GM23338 (cell line): ENCODE data around the gene FLVCR1. TPM values are rescaled to one million over a fixed set of nuclear protein-coding genes. Genes with fewer than 3 reads are reported as not detected.
"Not testable (repeated sequence)": the region's sequence is repeated elsewhere in the genome, so short reads cannot be mapped to it uniquely, and the experiment has no call there.

Source experiments
- ATAC-seq: fragments of 200-7000 bp; cut with Tn5 transposase; 3 replicates; pipeline ENCODE4 v1.9.1; 2020
- DNase-seq: peaks from one replicate; pipeline ENCODE4 v3.0.0-alpha.2; 2015; ENCODE audit warnings: low spot score
- H2AFZ ChIP-seq: fragments of 200-600 bp; sonication (generic); 2 replicates; pipeline ENCODE4 v1.8.0; 2016; ENCODE audit warnings: antibody characterized with exemption, mild to moderate bottlenecking, moderate library complexity
- H3F3A ChIP-seq: fragments of 200-600 bp; sonication (generic); replicated peaks from 2 replicates; pipeline ENCODE4 v1.8.0; 2017; ENCODE audit warnings: antibody characterized with exemption, mixed run types, low read depth
- H3K27ac ChIP-seq: fragments of 200-600 bp; sonication (generic); 2 replicates; pipeline ENCODE4 v1.6.1; 2016; ENCODE audit warnings: low read depth
- H3K27me3 ChIP-seq: fragments of 200-600 bp; sonication (generic); 2 replicates; pipeline ENCODE4 v1.8.0; 2016; ENCODE audit warnings: mild to moderate bottlenecking, mixed run types, moderate library complexity; ENCODE audit not compliant: insufficient read depth
- H3K36me3 ChIP-seq: fragments of 200-600 bp; sonication (generic); 2 replicates; pipeline ENCODE4 v1.8.0; 2016; ENCODE audit warnings: mild to moderate bottlenecking; ENCODE audit not compliant: insufficient read depth
- H3K4me1 ChIP-seq: fragments of 200-600 bp; sonication (generic); 2 replicates; pipeline ENCODE4 v1.8.0; 2016; ENCODE audit warnings: mild to moderate bottlenecking, moderate library complexity; ENCODE audit not compliant: insufficient read depth
- H3K4me2 ChIP-seq: fragments of 200-600 bp; sonication (generic); 2 replicates; pipeline ENCODE4 v1.7.1; 2017; ENCODE audit warnings: mixed run types
- H3K4me3 ChIP-seq: fragments of 200-600 bp; sonication (generic); 2 replicates; pipeline ENCODE4 v1.6.1; 2016; ENCODE audit warnings: mixed run types
- H3K79me2 ChIP-seq: fragments of 200-600 bp; sonication (generic); replicated peaks from 2 replicates; pipeline ENCODE4 v1.8.0; 2017; ENCODE audit warnings: mild to moderate bottlenecking; ENCODE audit not compliant: insufficient read depth
- H3K9me2 ChIP-seq: fragments of 200-600 bp; sonication (generic); 2 replicates; pipeline ENCODE4 v1.8.0; 2017; ENCODE audit not compliant: insufficient read depth
- H4K20me1 ChIP-seq: fragments of 200-600 bp; sonication (generic); replicated peaks from 2 replicates; pipeline ENCODE4 v1.8.0; 2017; ENCODE audit warnings: mild to moderate bottlenecking; ENCODE audit not compliant: insufficient read depth
- H3K27ac Mint-ChIP-seq: 2 replicates; pipeline ENCODE4 v1.8.0; 2020; ENCODE audit warnings: inconsistent platforms, mild to moderate bottlenecking, moderate library complexity, mixed read lengths
- H3K27me3 Mint-ChIP-seq: 3 replicates; pipeline ENCODE4 v1.8.0; 2022; ENCODE audit warnings: low read depth, mild to moderate bottlenecking, moderate library complexity, mixed read lengths, inconsistent platforms; ENCODE audit not compliant: insufficient read depth, poor library complexity
- H3K36me3 Mint-ChIP-seq: 3 replicates; pipeline ENCODE4 v1.8.0; 2021; ENCODE audit warnings: low read depth, mild to moderate bottlenecking, inconsistent platforms, moderate library complexity, mixed read lengths
- H3K4me1 Mint-ChIP-seq: 3 replicates; pipeline ENCODE4 v1.8.0; 2020; ENCODE audit warnings: mild to moderate bottlenecking, inconsistent platforms, mixed read lengths
- H3K4me3 Mint-ChIP-seq: 3 replicates; pipeline ENCODE4 v1.8.0; 2021; ENCODE audit warnings: moderate library complexity, mild to moderate bottlenecking, inconsistent platforms, mixed read lengths
- H3K9me3 Mint-ChIP-seq: 3 replicates; pipeline ENCODE4 v1.8.0; 2020; ENCODE audit warnings: moderate library complexity, mild to moderate bottlenecking, inconsistent platforms, mixed read lengths
- EZH2 ChIP-seq: fragments of 200-600 bp; sonication (generic); IDR thresholded peaks from one replicate; pipeline ENCODE4 v1.8.0; 2017; ENCODE audit warnings: antibody characterized with exemption, mild to moderate bottlenecking, low read depth; ENCODE audit not compliant: unreplicated experiment
- POLR2AphosphoS5 ChIP-seq: IDR thresholded peaks from 2 replicates; pipeline ENCODE4 v1.6.1; 2016; ENCODE audit warnings: antibody characterized with exemption, low read depth
- STAT1 ChIP-seq: IDR thresholded peaks from one replicate; pipeline ENCODE4 v1.6.1; 2016; ENCODE audit warnings: antibody characterized with exemption; ENCODE audit not compliant: unreplicated experiment
- ZNF462 ChIP-seq: fragments of 250-450 bp; sonication (Bioruptor Pico); IDR thresholded peaks from 2 replicates; pipeline ENCODE4 v1.5.0; 2020; ENCODE audit warnings: mild to moderate bottlenecking, moderate library complexity
- polyA plus RNA-seq: library from polyadenylated mRNA; unstranded; fragments of >200 nt; fragmentation: Nextera tagmentation; extraction: Ambion mirVana; gene quantifications from 2 replicates; pipeline ENCODE4 v1.2.1, GENCODE V29; 2016
- total RNA-seq: library from RNA; depleted of rRNA; stranded (reverse); fragments of >200 nt; shearing (Covaris generic); gene quantifications from 2 replicates; pipeline ENCODE4 v1.2.3, GENCODE V29; 2014
- TF ChIP-seq, protein P1 (sequence below): IDR thresholded peaks from 2 replicates; pipeline ENCODE4 v1.6.1; 2016; ENCODE audit warnings: antibody characterized with exemption

Gene FLVCR1
- total and polyA plus RNA-seq, 2 experiments from 2014 or later: 60.5 to 93.5 TPM

GRCh38 chr1:212827831-212828278 is 30.2 kb upstream of the FLVCR1 start (continued):
- TF ChIP-seq ZNF462 (CRISPR knock-in tag) (no peak), STAT1 (no peak)

- Histone ChIP-seq H3K9me2 (no peaks in the 10 kb centered on the region), H3K27ac (no peak overlapping the region), H3F3A (no peaks in the 10 kb centered on the region), H3K27me3 (no peaks in the 10 kb centered on the region), H3K79me2 (no peaks in the 10 kb centered on the region), H4K20me1 (no peaks in the 10 kb centered on the region), H3K4me1 (no peaks in the 10 kb centered on the region), H3K4me3 (no peak overlapping the region), H2AFZ (no peak overlapping the region), H3K4me2 (no peak overlapping the region), H3K36me3 (peaks cover 12% of the 10 kb centered on the region; the same call in 1 of the 2 replicates)
- Mint-ChIP-seq H3K36me3 (peaks cover 35% of the 10 kb centered on the region), H3K9me3 (peaks cover 46% of the 10 kb centered on the region), H3K4me3 (no peak overlapping the region), H3K4me1 (no peaks in the 10 kb centered on the region), H3K27ac (no peak overlapping the region), H3K27me3 (peaks cover 6% of the 10 kb centered on the region)
- TF ChIP-seq EZH2: no peak
- TF ChIP-seq POLR2AphosphoS5: no peak
- TF ChIP-seq, protein P1, sequence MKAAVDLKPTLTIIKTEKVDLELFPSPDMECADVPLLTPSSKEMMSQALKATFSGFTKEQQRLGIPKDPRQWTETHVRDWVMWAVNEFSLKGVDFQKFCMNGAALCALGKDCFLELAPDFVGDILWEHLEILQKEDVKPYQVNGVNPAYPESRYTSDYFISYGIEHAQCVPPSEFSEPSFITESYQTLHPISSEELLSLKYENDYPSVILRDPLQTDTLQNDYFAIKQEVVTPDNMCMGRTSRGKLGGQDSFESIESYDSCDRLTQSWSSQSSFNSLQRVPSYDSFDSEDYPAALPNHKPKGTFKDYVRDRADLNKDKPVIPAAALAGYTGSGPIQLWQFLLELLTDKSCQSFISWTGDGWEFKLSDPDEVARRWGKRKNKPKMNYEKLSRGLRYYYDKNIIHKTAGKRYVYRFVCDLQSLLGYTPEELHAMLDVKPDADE: no peak
- DNase-seq (no peak), ATAC-seq (no peak)
These were observed 29.7 kb upstream of the FLVCR1 start for GRCh38 chr1:212828395-212828794.

DNA sequence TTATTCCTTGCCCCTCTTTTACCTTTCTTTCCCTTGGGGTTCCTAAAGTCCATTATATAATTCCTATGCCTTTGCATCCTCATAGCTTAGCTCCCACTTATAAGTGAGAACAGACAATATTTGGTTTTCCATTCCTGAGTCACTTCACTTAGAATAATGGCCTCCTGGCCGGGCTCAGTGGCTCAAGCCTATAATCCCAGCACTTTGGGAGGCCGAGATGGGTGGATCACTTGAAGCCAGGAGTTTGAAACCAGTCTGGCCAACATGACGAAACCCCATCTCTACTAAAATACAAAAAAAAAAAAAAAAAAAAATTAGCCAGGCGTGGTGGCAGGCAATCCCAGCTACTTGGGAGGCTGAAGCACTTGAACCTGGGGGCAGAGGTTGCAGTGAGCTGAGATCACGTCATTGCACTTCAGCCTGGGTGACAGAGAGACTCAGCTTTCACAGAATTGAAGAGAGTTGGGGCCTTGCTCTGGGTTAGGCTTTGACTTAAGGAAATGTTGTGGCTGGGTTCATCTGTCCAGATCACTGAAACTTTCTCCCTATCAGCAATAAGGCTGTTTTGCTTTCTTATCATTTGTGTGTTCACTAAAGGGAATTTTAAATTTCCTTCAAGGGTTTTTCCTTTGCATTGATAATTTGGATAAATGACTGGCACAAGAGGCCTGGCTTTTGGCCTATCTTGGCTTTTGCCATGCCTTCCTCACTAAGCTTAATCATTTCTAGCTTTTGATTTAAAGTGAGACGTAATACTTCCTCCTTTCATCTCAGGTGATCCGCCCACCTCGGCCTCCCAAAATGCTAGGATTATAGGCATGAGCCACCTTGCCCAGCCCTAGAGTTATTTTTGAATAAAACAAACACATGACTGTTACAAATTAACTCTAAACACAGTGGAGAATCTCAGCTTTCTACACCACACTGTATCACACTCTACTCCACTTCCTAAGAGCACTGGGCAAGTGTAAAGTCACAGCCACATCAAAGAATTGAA is 24.6 kb upstream of the FLVCR1 start:
- H3K4me1 ChIP-seq, H3K79me2 ChIP-seq, H3K27ac ChIP-seq, H3K4me2 ChIP-seq, H3K9me2 ChIP-seq, H3K4me3 ChIP-seq, H4K20me1 ChIP-seq, H3K27ac Mint-ChIP-seq, DNase-seq, ATAC-seq, H3K36me3 Mint-ChIP-seq, H3K27me3 ChIP-seq, H3K9me3 Mint-ChIP-seq, H3F3A ChIP-seq, H3K4me3 Mint-ChIP-seq, H2AFZ ChIP-seq, H3K4me1 Mint-ChIP-seq, H3K36me3 ChIP-seq, H3K27me3 Mint-ChIP-seq: not testable (repeated sequence)
